ENCODE data around the gene XPO6.

Gene XPO6

GRCh38 chr16:28149011-28149888 lies 62.5 kb downstream of the XPO6 start:
- Histone ChIP-seq H3K4me1 (ENCODE audit: insufficient read depth, low read length) (no peaks in the 10 kb centered on the region), H2AFZ (ENCODE audit: low read depth, low read length) (no peak overlapping the region), H3K4me3 (ENCODE audit: low read length) (no peak overlapping the region), H3K36me3 (ENCODE audit: insufficient read depth, low read length) (peaks cover 87% of the 10 kb centered on the region), H3K9me3 (ENCODE audit: low read length) (no peaks in the 10 kb centered on the region), H3K27me3 (ENCODE audit: insufficient read depth, low read length) (no peaks in the 10 kb centered on the region)

GRCh38 chr16:28146536-28146935 lies 65.2 kb downstream of the XPO6 start:
- Histone ChIP-seq H3K4me1 (ENCODE audit: insufficient read depth, low read length) (no peaks in the 10 kb centered on the region), H2AFZ (ENCODE audit: low read depth, low read length) (no peak overlapping the region), H3K4me3 (ENCODE audit: low read length) (no peak overlapping the region), H3K36me3 (ENCODE audit: insufficient read depth, low read length) (peaks cover 75% of the 10 kb centered on the region), H3K9me3 (ENCODE audit: low read length) (no peaks in the 10 kb centered on the region), H3K27me3 (ENCODE audit: insufficient read depth, low read length) (no peaks in the 10 kb centered on the region)

GRCh38 chr16:28145796-28146195 lies 66.0 kb downstream of the XPO6 start:
- no peaks in the 10 kb centered on the region for H3K4me1 ChIP-seq (ENCODE audit: insufficient read depth, low read length)
- no peak overlapping the region for H2AFZ ChIP-seq (ENCODE audit: low read depth, low read length)
- H3K9me3 ChIP-seq (ENCODE audit: low read length) = no peaks in the 10 kb centered on the region
- peaks cover 71% of the 10 kb centered on the region for H3K36me3 ChIP-seq (ENCODE audit: insufficient read depth, low read length)
- no peak overlapping the region for H3K4me3 ChIP-seq (ENCODE audit: low read length)
- no peaks in the 10 kb centered on the region for H3K27me3 ChIP-seq (ENCODE audit: insufficient read depth, low read length)

- Histone ChIP-seq H2AFZ (ENCODE audit: low read depth, low read length) (no peak overlapping the region), H3K9me3 (ENCODE audit: low read length) (no peaks in the 10 kb centered on the region), H3K36me3 (ENCODE audit: insufficient read depth, low read length) (peaks cover 53% of the 10 kb centered on the region), H3K4me1 (ENCODE audit: insufficient read depth, low read length) (no peaks in the 10 kb centered on the region), H3K27me3 (ENCODE audit: insufficient read depth, low read length) (no peaks in the 10 kb centered on the region), H3K4me3 (ENCODE audit: low read length) (no peak overlapping the region)
These were observed 70.8 kb downstream of the XPO6 start for GRCh38 chr16:28140788-28141618.

- H3K36me3 ChIP-seq (ENCODE audit: insufficient read depth, low read length) = peaks cover 54% of the 10 kb centered on the region
These were observed 72.2 kb downstream of the XPO6 start for GRCh38 chr16:28139530-28139929.

GRCh38 chr16:28136751-28137434 lies 74.9 kb downstream of the XPO6 start:
- no peak overlapping the region for H2AFZ ChIP-seq (ENCODE audit: low read depth, low read length)
- H3K9me3 ChIP-seq (ENCODE audit: low read length) = no peaks in the 10 kb centered on the region
- H3K36me3 ChIP-seq (ENCODE audit: insufficient read depth, low read length) = peaks cover 64% of the 10 kb centered on the region
- no peaks in the 10 kb centered on the region for H3K27me3 ChIP-seq (ENCODE audit: insufficient read depth, low read length)
- H3K4me3 ChIP-seq (ENCODE audit: low read length) = no peak overlapping the region
- H3K4me1 ChIP-seq (ENCODE audit: insufficient read depth, low read length) = no peaks in the 10 kb centered on the region

More at GRCh38 chr16:28139530-28139929, 72.2 kb downstream of the XPO6 start:
- H3K4me3 ChIP-seq (ENCODE audit: low read length) = no peak overlapping the region
- no peaks in the 10 kb centered on the region for H3K9me3 ChIP-seq (ENCODE audit: low read length)
- H3K4me1 ChIP-seq (ENCODE audit: insufficient read depth, low read length) = no peaks in the 10 kb centered on the region
- no peaks in the 10 kb centered on the region for H3K27me3 ChIP-seq (ENCODE audit: insufficient read depth, low read length)
- H2AFZ ChIP-seq (ENCODE audit: low read depth, low read length) = no peak overlapping the region

- H3K4me3 ChIP-seq (ENCODE audit: low read length) = no peak overlapping the region
- no peak overlapping the region for H2AFZ ChIP-seq (ENCODE audit: low read depth, low read length)
- H3K27me3 ChIP-seq (ENCODE audit: insufficient read depth, low read length) = no peaks in the 10 kb centered on the region
- no peaks in the 10 kb centered on the region for H3K9me3 ChIP-seq (ENCODE audit: low read length)
- H3K36me3 ChIP-seq (ENCODE audit: insufficient read depth, low read length) = peaks cover 81% of the 10 kb centered on the region
- H3K4me1 ChIP-seq (ENCODE audit: insufficient read depth, low read length) = peaks cover 4% of the 10 kb centered on the region
These were observed 78.1 kb downstream of the XPO6 start for GRCh38 chr16:28133666-28134065.

- no peak overlapping the region for H2AFZ ChIP-seq (ENCODE audit: low read depth, low read length)
- H3K4me1 ChIP-seq (ENCODE audit: insufficient read depth, low read length) = peaks cover 4% of the 10 kb centered on the region
- H3K27me3 ChIP-seq (ENCODE audit: insufficient read depth, low read length) = no peaks in the 10 kb centered on the region
- no peaks in the 10 kb centered on the region for H3K9me3 ChIP-seq (ENCODE audit: low read length)
- H3K4me3 ChIP-seq (ENCODE audit: low read length) = no peak overlapping the region
- peaks cover 88% of the 10 kb centered on the region for H3K36me3 ChIP-seq (ENCODE audit: insufficient read depth, low read length)
These were observed 79.9 kb downstream of the XPO6 start for GRCh38 chr16:28131743-28132393.

- Histone ChIP-seq H3K4me3 (ENCODE audit: low read length) (no peak overlapping the region), H3K27me3 (ENCODE audit: insufficient read depth, low read length) (no peaks in the 10 kb centered on the region), H3K9me3 (ENCODE audit: low read length) (no peaks in the 10 kb centered on the region), H3K36me3 (ENCODE audit: insufficient read depth, low read length) (peaks cover 88% of the 10 kb centered on the region), H3K4me1 (ENCODE audit: insufficient read depth, low read length) (peaks cover 4% of the 10 kb centered on the region), H2AFZ (ENCODE audit: low read depth, low read length) (no peak overlapping the region)
These were observed 80.6 kb downstream of the XPO6 start for GRCh38 chr16:28131181-28131580.

- Histone ChIP-seq H3K36me3 (ENCODE audit: insufficient read depth, low read length) (peaks cover 88% of the 10 kb centered on the region), H3K4me1 (ENCODE audit: insufficient read depth, low read length) (peaks cover 4% of the 10 kb centered on the region), H3K27me3 (ENCODE audit: insufficient read depth, low read length) (no peaks in the 10 kb centered on the region), H3K9me3 (ENCODE audit: low read length) (no peaks in the 10 kb centered on the region), H3K4me3 (ENCODE audit: low read length) (no peak overlapping the region), H2AFZ (ENCODE audit: low read depth, low read length) (no peak overlapping the region)
These were observed 81.4 kb downstream of the XPO6 start for GRCh38 chr16:28130099-28131088.

GRCh38 chr16:28126684-28127620 lies 84.8 kb downstream of the XPO6 start:
- Histone ChIP-seq H3K9me3 (ENCODE audit: low read length) (no peaks in the 10 kb centered on the region), H3K4me3 (ENCODE audit: low read length) (no peak overlapping the region), H3K27me3 (ENCODE audit: insufficient read depth, low read length) (no peaks in the 10 kb centered on the region), H2AFZ (ENCODE audit: low read depth, low read length) (no peak overlapping the region), H3K36me3 (ENCODE audit: insufficient read depth, low read length) (peaks cover 87% of the 10 kb centered on the region), H3K4me1 (ENCODE audit: insufficient read depth, low read length) (peaks cover 4% of the 10 kb centered on the region)
